ENCODE data around the gene COL11A1.
"Not testable (repeated sequence)": the region's sequence is repeated elsewhere in the genome, so short reads cannot be mapped to it uniquely, and the experiment has no call there.

Gene COL11A1

GRCh38 chr1:102941366-102941947, 166.9 kb downstream of the COL11A1 start:
- no peaks in the 10 kb centered on the region for H4K20me1 ChIP-seq
- H3K4me1 ChIP-seq = no peaks in the 10 kb centered on the region
- H3K9ac ChIP-seq = no peak overlapping the region
- H3K27ac ChIP-seq = no peak overlapping the region
- H3K36me3 ChIP-seq = no peaks in the 10 kb centered on the region
- no peak for TF ChIP-seq Cebpa-rat (IDR thresholded peaks at IDR 0.05)
- no peak overlapping the region for H3K4me3 ChIP-seq
- H3K27me3 ChIP-seq = no peaks in the 10 kb centered on the region
- H3K9me3 ChIP-seq = no peaks in the 10 kb centered on the region
- H3K4me2 ChIP-seq = no peak overlapping the region

- Histone ChIP-seq H3K4me2 (no peak overlapping the region), H3K4me3 (no peak overlapping the region), H3K9ac (no peak overlapping the region), H3K36me3 (no peaks in the 10 kb centered on the region), H3K27me3 (no peaks in the 10 kb centered on the region), H3K9me3 (no peaks in the 10 kb centered on the region), H3K27ac (no peak overlapping the region), H3K4me1 (no peaks in the 10 kb centered on the region), H4K20me1 (no peaks in the 10 kb centered on the region)
- no peak for TF ChIP-seq Cebpa-rat (IDR thresholded peaks at IDR 0.05)
Observed at GRCh38 chr1:102937401-102937800, 170.9 kb downstream of the COL11A1 start.

GRCh38 chr1:102933362-102933761, 175.0 kb downstream of the COL11A1 start:
- not testable (repeated sequence) for H3K9me3 ChIP-seq, H4K20me1 ChIP-seq, H3K4me2 ChIP-seq, H3K4me3 ChIP-seq, H3K27ac ChIP-seq, H3K4me1 ChIP-seq, H3K36me3 ChIP-seq, H3K9ac ChIP-seq, H3K27me3 ChIP-seq

- TF ChIP-seq Cebpa-rat (IDR thresholded peaks at IDR 0.05) = no peak
- no peak overlapping the region for H3K27ac ChIP-seq
- no peak overlapping the region for H3K4me2 ChIP-seq
Observed at GRCh38 chr1:102919659-102920058, 188.7 kb downstream of the COL11A1 start.

GRCh38 chr1:102901996-102902395, 206.3 kb downstream of the COL11A1 start:
- H3K4me3 ChIP-seq = no peak overlapping the region
- H3K36me3 ChIP-seq = no peaks in the 10 kb centered on the region
- no peaks in the 10 kb centered on the region for H4K20me1 ChIP-seq
- H3K9me3 ChIP-seq = no peaks in the 10 kb centered on the region
- H3K9ac ChIP-seq = no peak overlapping the region
- no peak overlapping the region for H3K27ac ChIP-seq
- no peak for TF ChIP-seq Cebpa-rat (IDR thresholded peaks at IDR 0.05)
- no peak overlapping the region for H3K4me2 ChIP-seq
- no peaks in the 10 kb centered on the region for H3K4me1 ChIP-seq
- H3K27me3 ChIP-seq = no peaks in the 10 kb centered on the region

More at GRCh38 chr1:102919659-102920058, 188.7 kb downstream of the COL11A1 start:
- Histone ChIP-seq H4K20me1 (no peaks in the 10 kb centered on the region), H3K4me1 (no peaks in the 10 kb centered on the region), H3K36me3 (no peaks in the 10 kb centered on the region), H3K27me3 (no peaks in the 10 kb centered on the region), H3K4me3 (no peak overlapping the region), H3K9ac (no peak overlapping the region), H3K9me3 (no peaks in the 10 kb centered on the region)

- no peaks in the 10 kb centered on the region for H3K9me3 ChIP-seq
- no peaks in the 10 kb centered on the region for H4K20me1 ChIP-seq
- H3K9ac ChIP-seq = no peak overlapping the region
- no peaks in the 10 kb centered on the region for H3K4me1 ChIP-seq
- no peak overlapping the region for H3K4me2 ChIP-seq
- no peak for TF ChIP-seq Cebpa-rat (IDR thresholded peaks at IDR 0.05)
- H3K4me3 ChIP-seq = no peak overlapping the region
- no peaks in the 10 kb centered on the region for H3K36me3 ChIP-seq
- H3K27ac ChIP-seq = no peak overlapping the region
- no peaks in the 10 kb centered on the region for H3K27me3 ChIP-seq
Observed at GRCh38 chr1:102899935-102900334, 208.4 kb downstream of the COL11A1 start.

GRCh38 chr1:102897557-102897956, 210.8 kb downstream of the COL11A1 start:
- TF ChIP-seq Cebpa-rat (IDR thresholded peaks at IDR 0.05) = no peak
- Histone ChIP-seq H3K9ac (no peak overlapping the region), H3K27me3 (no peaks in the 10 kb centered on the region), H4K20me1 (no peaks in the 10 kb centered on the region), H3K4me3 (no peak overlapping the region), H3K4me2 (no peak overlapping the region), H3K36me3 (no peaks in the 10 kb centered on the region), H3K27ac (no peak overlapping the region), H3K9me3 (no peaks in the 10 kb centered on the region), H3K4me1 (no peaks in the 10 kb centered on the region)

GRCh38 chr1:102896771-102897170, 211.6 kb downstream of the COL11A1 start:
- no peaks in the 10 kb centered on the region for H4K20me1 ChIP-seq
- no peak overlapping the region for H3K4me2 ChIP-seq
- no peaks in the 10 kb centered on the region for H3K4me1 ChIP-seq
- no peaks in the 10 kb centered on the region for H3K36me3 ChIP-seq
- no peak overlapping the region for H3K27ac ChIP-seq
- no peaks in the 10 kb centered on the region for H3K9me3 ChIP-seq
- no peak overlapping the region for H3K4me3 ChIP-seq
- no peak for TF ChIP-seq Cebpa-rat (IDR thresholded peaks at IDR 0.05)
- no peaks in the 10 kb centered on the region for H3K27me3 ChIP-seq
- no peak overlapping the region for H3K9ac ChIP-seq

GRCh38 chr1:102896286-102896685, 212.0 kb downstream of the COL11A1 start:
- Histone ChIP-seq H3K4me1 (no peaks in the 10 kb centered on the region), H3K4me3 (no peak overlapping the region), H3K9ac (no peak overlapping the region), H3K4me2 (no peak overlapping the region), H3K27ac (no peak overlapping the region), H3K27me3 (no peaks in the 10 kb centered on the region), H4K20me1 (no peaks in the 10 kb centered on the region), H3K36me3 (no peaks in the 10 kb centered on the region), H3K9me3 (no peaks in the 10 kb centered on the region)
- TF ChIP-seq Cebpa-rat (IDR thresholded peaks at IDR 0.05) = no peak

- no peak overlapping the region for H3K9ac ChIP-seq
- no peaks in the 10 kb centered on the region for H3K9me3 ChIP-seq
- no peak overlapping the region for H3K27ac ChIP-seq
- H3K4me2 ChIP-seq = no peak overlapping the region
- no peaks in the 10 kb centered on the region for H3K27me3 ChIP-seq
- H3K4me3 ChIP-seq = no peak overlapping the region
- no peak for TF ChIP-seq Cebpa-rat (IDR thresholded peaks at IDR 0.05)
- H3K36me3 ChIP-seq = no peaks in the 10 kb centered on the region
- no peaks in the 10 kb centered on the region for H4K20me1 ChIP-seq
- H3K4me1 ChIP-seq = no peaks in the 10 kb centered on the region
Observed at GRCh38 chr1:102891868-102892625, 216.3 kb downstream of the COL11A1 start.
